Ascending aorta (tissue), 2 donors: Measurements from ENCODE around the gene HSD17B11. TPM values are rescaled to one million over a fixed set of nuclear protein-coding genes. Genes with fewer than 3 reads are reported as not detected.

ENCODE experiments used
- DNase-seq, 2 donors: peaks; one replicate each; pipeline ENCODE4 v3.0.0-alpha.2; 2019; ENCODE audit warnings: low spot score in 2 of 2
- H3K27ac ChIP-seq, 2 donors: fragments of 200-600 bp; sonication (generic); one replicate each; pipeline ENCODE4 v1.5.1; 2016 to 2017; ENCODE audit warnings: mild to moderate bottlenecking in 1 of 2
- H3K27me3 ChIP-seq: fragments of 200-600 bp; sonication (generic); one replicate; pipeline ENCODE4 v1.5.1; 2017
- H3K36me3 ChIP-seq, 2 donors: fragments of 200-600 bp; sonication (generic); one replicate each; pipeline ENCODE4 v1.5.1; 2016
- H3K4me1 ChIP-seq, 2 donors: fragments of 200-600 bp; sonication (generic); one replicate each; pipeline ENCODE4 v1.5.1; 2016 to 2017; ENCODE audit warnings: mild to moderate bottlenecking in 1 of 2
- H3K4me3 ChIP-seq, 2 donors: fragments of 200-600 bp; sonication (generic); one replicate each; pipeline ENCODE4 v1.5.1; 2016 to 2017; ENCODE audit warnings: mild to moderate bottlenecking in 1 of 2
- H3K9me3 ChIP-seq, 2 donors: fragments of 200-600 bp; sonication (generic); one replicate each; pipeline ENCODE4 v1.5.1; 2016
- intact Hi-C: fragments of 100-400 bp; cut with DNase I; formaldehyde crosslinking; loops from one replicate; pipeline ENCODE4 v1.15.1; 2023
- total RNA-seq: library from RNA; depleted of rRNA; stranded (reverse); fragments of >200 nt; gene quantifications from one replicate; pipeline ENCODE4 v1.1.0, GENCODE V29; 2016
- TF ChIP-seq, protein P1 (sequence below), 3 experiments: fragments of 200-600 bp in 2 of 3; fragments of 450-650 bp in 1 of 3; sonication (generic) in 2 of 3; IDR thresholded peaks; one replicate each; pipeline ENCODE4 v1.5.1; 2016 to 2019; ENCODE audit warnings: antibody characterized with exemption in 3 of 3, mild to moderate bottlenecking in 1 of 3, moderate library complexity in 1 of 3

The HSD17B11 gene
- total RNA-seq, 1 donor from 2014 or later = 29.8 TPM

GRCh38 chr4:87360338-87360935, 30.6 kb downstream of the HSD17B11 start:
- no peak overlapping the region for H3K4me3 ChIP-seq
- intact Hi-C loops = no loop called here
- H3K36me3 ChIP-seq = peaks cover 28 to 46% of the 10 kb centered on the region in 2 donors
- H3K4me1 ChIP-seq = no peaks in the 10 kb centered on the region
- no peak for DNase-seq
- H3K9me3 ChIP-seq = no peaks in the 10 kb centered on the region
- H3K27ac ChIP-seq = no peak overlapping the region
- no peaks in the 10 kb centered on the region for H3K27me3 ChIP-seq
- TF ChIP-seq, protein P1, sequence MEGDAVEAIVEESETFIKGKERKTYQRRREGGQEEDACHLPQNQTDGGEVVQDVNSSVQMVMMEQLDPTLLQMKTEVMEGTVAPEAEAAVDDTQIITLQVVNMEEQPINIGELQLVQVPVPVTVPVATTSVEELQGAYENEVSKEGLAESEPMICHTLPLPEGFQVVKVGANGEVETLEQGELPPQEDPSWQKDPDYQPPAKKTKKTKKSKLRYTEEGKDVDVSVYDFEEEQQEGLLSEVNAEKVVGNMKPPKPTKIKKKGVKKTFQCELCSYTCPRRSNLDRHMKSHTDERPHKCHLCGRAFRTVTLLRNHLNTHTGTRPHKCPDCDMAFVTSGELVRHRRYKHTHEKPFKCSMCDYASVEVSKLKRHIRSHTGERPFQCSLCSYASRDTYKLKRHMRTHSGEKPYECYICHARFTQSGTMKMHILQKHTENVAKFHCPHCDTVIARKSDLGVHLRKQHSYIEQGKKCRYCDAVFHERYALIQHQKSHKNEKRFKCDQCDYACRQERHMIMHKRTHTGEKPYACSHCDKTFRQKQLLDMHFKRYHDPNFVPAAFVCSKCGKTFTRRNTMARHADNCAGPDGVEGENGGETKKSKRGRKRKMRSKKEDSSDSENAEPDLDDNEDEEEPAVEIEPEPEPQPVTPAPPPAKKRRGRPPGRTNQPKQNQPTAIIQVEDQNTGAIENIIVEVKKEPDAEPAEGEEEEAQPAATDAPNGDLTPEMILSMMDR (IDR thresholded peaks at IDR 0.05) = no peak

GRCh38 chr4:87359258-87359657, 31.7 kb downstream of the HSD17B11 start:
- Histone ChIP-seq H3K27ac (no peak overlapping the region), H3K36me3 (peaks cover 21 to 34% of the 10 kb centered on the region in 2 donors), H3K4me1 (peaks cover 2 to 8% of the 10 kb centered on the region in 2 donors), H3K27me3 (no peaks in the 10 kb centered on the region), H3K4me3 (no peak overlapping the region), H3K9me3 (no peaks in the 10 kb centered on the region)
- intact Hi-C loops = no loop called here
- TF ChIP-seq, protein P1 (IDR thresholded peaks at IDR 0.05) = no peak
- no peak for DNase-seq

DNA sequence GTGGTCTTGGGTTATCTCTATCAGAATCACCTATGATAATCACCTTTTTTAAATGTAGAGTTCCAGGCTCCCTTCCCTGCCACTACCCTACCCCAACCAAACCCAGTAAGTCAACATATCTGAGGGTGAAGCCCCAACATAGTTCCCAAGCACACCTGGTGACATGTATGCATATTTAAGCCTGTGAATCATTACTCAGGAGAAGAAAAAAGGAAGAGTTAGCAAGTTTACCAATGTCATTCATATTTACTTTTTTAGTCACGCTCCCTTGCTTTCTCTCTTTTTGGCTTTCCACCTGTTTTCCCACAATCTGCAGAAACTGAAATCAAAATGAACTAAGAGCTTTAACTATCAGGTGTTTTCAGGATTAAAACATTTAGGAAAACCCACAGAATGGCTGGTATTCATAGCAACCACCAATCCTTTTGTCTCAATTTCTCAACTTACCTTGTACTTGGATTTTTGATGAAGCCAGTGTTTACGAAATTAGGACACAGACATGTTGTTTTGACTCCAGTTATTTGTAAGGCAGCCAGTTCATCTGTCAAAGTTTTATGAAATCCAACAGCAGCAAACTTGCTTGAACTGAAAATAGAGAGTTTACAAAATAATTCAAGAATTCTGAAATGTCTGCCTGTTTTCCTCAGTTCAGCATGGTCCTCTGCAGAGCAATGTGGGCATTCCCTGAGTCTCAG, 34.0 kb downstream of the HSD17B11 start:
- no peak for DNase-seq
- Histone ChIP-seq H3K27me3 (no peaks in the 10 kb centered on the region), H3K27ac (no peak overlapping the region), H3K4me3 (no peak overlapping the region), H3K36me3 (peaks cover 13 to 23% of the 10 kb centered on the region in 2 donors), H3K4me1 (peaks cover 4 to 9% of the 10 kb centered on the region in 2 donors), H3K9me3 (no peaks in the 10 kb centered on the region)
- TF ChIP-seq, protein P1 (IDR thresholded peaks at IDR 0.05) = no peak
- intact Hi-C loops = no loop called here

DNA sequence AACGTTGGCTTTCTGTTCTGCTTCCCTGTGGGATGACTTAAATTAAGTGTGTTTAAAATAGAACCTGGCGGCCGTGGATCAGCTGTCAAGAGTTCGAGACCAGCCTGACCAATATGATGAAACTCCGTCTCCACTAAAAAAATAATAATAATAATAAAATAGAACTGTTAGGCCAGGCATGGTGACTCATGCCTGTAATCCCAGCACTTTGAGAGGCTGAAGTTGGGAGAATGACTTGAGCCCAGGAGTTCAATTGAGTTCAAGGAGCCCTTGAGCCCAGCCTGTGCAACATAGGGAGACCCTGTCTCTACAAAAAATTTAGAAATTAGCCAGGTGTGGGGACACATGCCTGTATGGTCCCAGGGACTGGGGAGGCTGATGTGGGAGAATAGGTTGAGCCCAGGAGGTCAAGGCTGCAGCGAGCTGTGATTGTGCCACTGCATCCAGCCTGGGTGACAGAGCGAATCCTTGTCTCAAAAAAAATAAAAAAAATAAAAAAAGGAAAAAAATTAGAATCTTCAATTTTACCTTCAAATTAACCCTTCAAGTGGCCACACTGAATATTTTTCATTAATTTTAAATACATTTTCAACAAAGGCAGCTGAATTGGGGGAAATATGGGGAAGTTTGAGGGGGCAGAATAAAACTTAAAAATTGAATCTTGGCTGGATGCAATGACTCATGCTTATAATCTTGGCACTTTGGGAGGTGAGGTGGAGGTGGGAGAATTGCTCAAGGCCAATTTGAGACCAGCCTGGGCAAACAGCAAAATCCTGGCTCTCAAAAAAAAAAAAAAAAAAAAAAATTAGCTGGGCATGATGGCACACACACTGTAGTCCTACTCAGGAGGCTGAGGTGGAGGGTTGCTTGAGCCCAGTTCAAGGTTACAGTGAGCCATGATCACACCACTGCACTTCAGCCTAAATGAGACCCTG, 36.6 kb downstream of the HSD17B11 start:
- no peaks in the 10 kb centered on the region for H3K27me3 ChIP-seq
- H3K4me1 ChIP-seq = peaks cover 4 to 9% of the 10 kb centered on the region in 2 donors
- H3K36me3 ChIP-seq = peaks cover 9 to 23% of the 10 kb centered on the region in 2 donors
- intact Hi-C loops = no loop called here
- no peaks in the 10 kb centered on the region for H3K9me3 ChIP-seq
- H3K4me3 ChIP-seq = no peak overlapping the region
- TF ChIP-seq, protein P1 (IDR thresholded peaks at IDR 0.05) = no peak
- peak overlapping the region; percentile 59 to 71 for H3K27ac ChIP-seq
- DNase-seq = no peak

- TF ChIP-seq, protein P1 (IDR thresholded peaks at IDR 0.05) = peak; percentile 45 to 70 (median 60)
- intact Hi-C loops = no loop called here
- Histone ChIP-seq H3K4me1 (peaks cover 4 to 9% of the 10 kb centered on the region in 2 donors), H3K9me3 (no peaks in the 10 kb centered on the region), H3K4me3 (no peak overlapping the region), H3K36me3 (peaks cover 9 to 19% of the 10 kb centered on the region in 2 donors), H3K27me3 (no peaks in the 10 kb centered on the region), H3K27ac (peak overlapping the region; percentile 59 to 71)
- DNase-seq = peak in 1 of 2 donors; percentile 69
Observed at GRCh38 chr4:87353592-87353991, 37.4 kb downstream of the HSD17B11 start.
